Umbilical cord (tissue), 2 donors: ENCODE results near the gene ZNHIT1. TPM values are rescaled to one million over a fixed set of nuclear protein-coding genes. Genes with fewer than 3 reads are reported as not detected.
A peak's percentile ranks its signal among the peaks of the same experiment; 100 is the strongest.
"Not testable (repeated sequence)": the region's sequence is repeated elsewhere in the genome, so short reads cannot be mapped to it uniquely, and the experiment has no call there.

Experiments
- DNase-seq: peaks from one replicate; pipeline ENCODE4 v3.0.0-alpha.2; 2015; ENCODE audit warnings: low spot score
- total RNA-seq: library from RNA; depleted of rRNA; stranded (reverse); fragments of >200 nt; gene quantifications from one replicate; pipeline ENCODE4 v1.2.3, GENCODE V29; 2014; ENCODE audit warnings: low replicate concordance; ENCODE audit not compliant: insufficient read depth

ZNHIT1 gene
- total RNA-seq, 1 donor from 2014 or later, result 56.3 TPM

DNA sequence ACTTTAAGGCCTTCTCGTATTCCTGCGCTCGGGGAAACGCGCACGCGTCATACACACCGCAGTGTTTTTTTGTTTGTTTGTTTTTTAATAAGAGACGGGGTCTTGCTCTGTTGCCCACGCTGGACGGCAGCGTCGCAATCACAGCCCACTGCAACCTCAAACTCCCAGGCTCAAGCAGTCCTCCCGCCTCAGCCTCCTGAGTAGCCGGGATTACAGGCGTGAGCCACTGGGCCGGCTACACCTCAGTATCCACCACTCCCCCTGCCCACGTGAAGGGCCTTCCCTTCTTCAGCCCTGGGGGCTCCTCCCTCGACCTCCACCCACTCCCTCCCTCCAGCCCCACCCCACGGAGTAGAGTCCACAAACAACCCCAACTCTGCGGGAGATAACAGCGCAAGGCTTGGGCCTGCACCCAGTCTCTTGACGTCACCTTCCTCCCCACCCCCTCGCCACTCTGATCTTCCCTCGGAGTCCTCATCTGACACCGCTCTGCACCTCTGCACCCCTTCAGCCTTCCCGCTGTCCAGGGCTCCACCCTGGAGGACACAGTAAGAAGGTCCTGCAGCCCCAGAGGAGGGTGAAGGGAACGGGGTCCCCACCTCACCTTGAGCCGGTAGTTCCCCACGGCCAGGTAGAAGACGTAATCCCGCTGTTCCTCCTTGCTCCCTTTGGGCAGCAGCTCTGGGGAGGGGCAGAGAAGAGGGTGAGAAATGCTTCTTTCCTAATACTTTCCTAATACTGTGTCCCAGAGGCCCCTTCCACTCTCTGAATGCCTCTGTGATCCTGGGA lies 22.5 kb downstream of the ZNHIT1 start:
- DNase-seq, result no peak

DNA sequence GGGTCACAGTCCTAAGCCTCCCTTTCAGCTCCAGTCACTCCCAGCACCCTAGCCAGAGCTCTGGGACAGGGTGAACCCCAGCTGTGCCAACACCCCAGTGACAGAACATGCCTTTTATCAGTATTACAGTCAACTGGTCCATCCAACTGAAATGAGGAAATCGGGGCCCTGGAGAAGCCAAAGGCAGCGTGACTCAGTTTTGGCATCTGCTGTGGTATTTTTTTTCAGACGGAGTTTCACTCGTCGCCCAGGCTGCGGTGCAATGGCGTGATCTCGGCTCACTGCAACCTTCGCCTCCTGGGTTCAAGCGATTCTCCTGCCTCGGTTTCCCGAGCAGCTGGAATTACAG lies 23.0 kb downstream of the ZNHIT1 start:
- DNase-seq, result no peak

DNA sequence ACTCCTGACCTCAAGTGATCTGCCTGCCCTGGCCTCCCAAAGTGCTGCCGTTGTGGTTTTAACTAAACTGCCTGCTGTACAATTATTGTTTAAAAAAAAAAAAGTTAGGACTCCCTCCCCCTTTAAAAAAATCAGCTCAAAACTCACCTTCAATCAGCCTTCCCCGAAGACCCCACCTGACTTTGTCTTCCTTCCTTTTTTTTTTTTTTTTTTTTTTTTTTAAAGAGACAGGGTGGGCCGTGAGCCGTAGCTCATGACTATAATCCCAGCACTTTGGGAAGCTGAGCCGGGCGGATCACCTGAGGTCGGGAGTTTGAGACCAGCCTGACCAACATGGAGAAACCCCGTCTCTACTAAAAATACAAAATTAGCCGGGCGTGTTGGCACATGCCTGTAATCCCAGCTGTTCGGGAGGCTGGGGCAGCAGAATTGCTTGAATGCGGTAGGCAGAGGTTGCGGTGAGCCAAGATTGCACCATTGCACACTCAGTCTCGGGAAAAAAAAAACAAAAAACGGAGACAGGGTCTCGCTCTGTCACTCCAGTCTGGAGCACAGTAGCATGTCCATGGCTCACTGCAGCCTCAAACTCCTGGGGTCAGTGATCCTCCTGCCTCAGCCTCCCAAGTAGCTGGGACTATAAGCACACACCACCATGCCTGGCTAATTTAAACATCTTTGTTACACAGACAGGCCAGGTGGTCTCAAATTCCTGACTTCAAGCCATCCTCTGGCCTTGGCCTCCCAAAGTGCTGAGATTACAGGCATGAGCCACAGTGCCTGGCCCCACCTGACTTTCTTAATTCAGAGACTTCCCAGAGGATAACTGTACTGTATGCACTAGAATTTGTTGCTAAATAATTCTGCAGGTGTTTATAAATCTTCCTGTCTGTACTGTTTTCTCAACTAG lies 23.7 kb downstream of the ZNHIT1 start:
- DNase-seq, result no peak

DNA sequence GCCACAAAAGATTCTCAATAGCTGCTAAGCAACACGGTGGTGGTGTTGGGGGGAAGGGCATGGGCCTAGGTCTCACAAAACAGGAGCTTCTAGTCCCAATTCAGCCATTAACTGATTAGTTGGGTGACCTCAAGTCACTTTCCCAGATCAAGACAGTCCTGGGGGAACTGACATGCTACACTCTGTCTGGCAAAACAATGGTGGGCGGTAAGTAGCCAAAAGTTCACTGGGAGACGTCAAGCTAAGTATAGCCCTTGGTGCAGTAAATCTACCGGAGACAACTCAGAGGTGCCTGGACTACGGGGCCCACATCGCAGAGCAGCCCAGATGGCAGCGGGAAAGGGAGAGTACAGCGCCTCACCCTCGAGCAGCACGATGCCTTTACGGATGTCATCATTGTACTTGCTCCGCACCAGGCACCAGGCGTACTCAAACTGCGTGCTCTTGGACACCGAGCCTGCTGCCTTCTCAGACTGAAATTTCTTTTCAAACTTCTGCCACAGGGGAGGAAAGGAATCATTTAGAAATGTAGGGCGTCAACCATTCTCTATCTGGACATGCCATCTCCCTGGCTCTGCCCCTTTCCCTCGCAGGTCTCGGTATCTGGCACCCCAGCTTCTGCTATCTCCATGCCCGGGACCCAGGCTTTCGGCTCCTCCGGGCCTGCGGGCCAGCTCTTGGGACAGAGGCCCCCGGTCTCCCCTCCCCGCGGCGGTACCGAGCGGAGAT lies 25.8 kb downstream of the ZNHIT1 start:
- no peak for DNase-seq

DNA sequence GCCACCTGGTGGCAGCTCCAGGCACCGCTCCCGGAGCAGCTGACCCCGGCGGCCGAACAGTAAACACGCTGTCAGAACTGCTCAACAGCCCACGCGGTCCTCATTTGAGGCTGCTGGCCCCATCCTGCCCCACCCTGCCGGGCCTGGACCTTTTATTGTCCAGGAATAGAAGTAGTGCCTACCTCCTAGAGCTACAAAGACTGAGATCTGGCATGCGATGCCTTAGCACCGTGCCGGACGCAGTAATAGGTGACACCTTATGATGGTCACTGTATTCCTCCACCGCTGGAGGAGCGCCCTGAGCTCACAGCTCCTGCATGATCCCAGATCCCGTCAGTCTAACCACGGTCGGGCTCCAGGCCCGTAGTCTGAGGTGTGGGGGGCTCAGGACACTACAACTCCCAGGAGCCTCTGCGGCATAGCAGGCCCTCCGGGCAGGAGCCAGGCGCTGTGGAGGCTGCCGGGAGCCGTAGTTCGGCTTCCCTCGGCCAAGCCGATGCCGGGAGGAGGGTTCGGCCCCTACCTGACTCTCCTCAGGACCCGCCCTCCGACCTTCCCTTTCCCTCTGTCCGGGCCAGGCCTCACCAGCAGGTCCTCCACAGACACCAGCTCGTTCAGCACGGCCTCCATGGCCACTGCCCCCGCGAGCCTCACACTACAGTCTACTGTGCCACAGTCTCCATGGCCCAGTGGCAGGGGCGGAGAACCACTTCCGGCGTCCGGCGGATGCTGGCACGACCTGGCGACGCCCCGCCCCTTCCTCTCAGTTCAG lies 26.6 kb downstream of the ZNHIT1 start, which contains the start of gene FIS1:
Gene FIS1, minus strand, starts transcription at position 707 of the 772 bp plus-strand sequence. Its CDS starts 77 bp downstream, at position 630.
- peak; percentile 96 for DNase-seq

DNA sequence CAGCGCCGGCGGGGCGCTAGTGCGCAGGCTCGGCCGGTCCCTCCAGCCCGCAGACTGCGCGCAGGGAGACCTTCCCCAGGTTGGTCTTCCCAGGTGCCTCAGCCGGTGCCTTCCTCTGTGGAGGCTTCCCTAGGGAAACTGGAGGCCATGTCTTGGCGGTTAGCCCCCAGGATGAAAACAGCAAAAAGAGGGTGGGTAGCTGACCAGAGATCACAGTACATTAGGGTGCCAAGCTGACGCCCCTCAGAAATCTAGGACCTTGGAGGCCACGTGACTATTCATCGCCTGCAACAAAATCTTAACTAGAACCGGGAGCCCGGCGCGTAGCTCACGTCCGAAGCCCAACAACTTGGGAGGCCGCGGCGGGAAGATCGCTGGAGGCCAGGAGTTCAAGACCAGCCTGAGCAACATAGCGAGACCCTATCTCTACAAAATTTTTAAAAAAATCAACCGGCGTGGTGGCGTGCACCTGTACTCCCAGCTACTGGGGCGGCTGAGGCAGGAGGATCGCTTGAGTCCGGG lies 27.2 kb downstream of the ZNHIT1 start:
- DNase-seq, result no peak

DNA sequence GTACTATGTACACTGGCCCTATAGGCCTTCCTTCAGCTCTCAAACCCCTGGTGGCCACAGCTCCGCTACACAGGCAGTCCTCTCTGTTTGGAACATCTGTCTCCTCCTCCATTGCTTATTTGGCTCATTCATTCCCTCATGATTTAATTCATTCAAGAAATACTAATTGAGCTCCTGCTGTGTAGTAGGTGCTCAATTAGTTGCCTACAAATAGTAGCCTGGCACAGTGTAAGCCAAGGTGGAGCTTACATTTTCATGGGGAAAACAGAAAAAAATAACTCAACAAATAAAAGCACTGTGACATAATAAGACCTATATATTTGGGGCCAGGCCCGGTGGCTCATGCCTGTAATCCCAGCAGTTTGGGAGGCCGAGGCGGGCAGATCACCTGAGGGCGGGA lies 30.3 kb downstream of the ZNHIT1 start:
- no peak for DNase-seq

DNA sequence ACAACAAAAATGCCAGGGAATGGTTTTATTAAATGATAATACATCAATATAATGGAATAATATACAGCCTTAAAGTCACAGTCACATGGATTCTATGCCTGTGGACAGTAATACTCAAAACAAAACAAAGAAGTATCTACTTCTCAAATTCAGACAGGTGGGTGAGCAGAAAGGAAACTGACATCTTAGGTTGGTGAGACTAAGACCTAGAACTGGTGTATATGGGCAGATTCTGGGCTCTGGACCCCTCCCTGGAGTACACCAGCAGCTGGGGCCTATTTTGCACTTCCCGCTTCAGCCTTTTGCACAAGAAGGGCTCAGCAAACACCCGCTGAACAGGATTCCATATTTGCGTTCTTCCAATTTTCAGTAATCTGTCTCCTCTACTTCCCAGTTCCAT lies 32.4 kb downstream of the ZNHIT1 start:
- DNase-seq, result no peak

DNA sequence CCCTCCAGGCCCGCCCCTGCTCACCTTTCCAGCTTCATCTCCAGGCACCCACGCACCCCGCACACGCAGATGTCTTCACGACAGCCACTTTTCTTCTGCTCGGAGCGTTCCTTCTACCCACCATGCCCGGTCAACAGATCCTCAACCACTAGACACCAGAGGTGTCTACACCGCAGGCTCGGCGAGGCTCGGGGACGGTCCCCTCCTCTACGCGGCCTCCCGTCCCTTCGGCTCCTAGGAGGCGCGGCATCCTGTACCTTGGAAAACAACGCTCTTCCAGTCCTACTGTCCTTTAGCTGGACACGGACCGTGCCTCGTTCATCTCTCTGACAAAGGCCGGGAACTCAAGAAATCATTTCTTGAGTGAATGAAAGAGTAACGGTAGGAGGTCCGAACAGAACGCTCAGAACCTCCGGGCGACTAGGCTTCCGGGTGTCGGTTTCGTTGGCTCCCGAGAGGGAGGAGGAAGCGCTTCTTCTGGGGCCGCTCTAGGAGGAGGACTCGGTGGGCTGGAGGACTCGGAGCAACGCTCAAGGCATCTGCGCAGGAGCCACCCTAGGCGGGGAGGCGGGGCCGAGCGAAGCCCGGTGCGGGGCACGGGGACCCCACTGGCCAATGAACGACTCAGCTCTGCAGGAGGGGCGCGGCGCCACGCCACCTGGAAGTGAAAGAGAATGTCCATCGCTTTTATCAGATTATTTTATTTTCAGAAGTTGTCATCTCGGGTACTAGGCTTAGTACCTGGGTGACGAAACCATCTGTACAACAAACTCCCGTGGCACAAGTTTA lies 34.1 kb downstream of the ZNHIT1 start:
- DNase-seq, result peak; percentile 99

DNA sequence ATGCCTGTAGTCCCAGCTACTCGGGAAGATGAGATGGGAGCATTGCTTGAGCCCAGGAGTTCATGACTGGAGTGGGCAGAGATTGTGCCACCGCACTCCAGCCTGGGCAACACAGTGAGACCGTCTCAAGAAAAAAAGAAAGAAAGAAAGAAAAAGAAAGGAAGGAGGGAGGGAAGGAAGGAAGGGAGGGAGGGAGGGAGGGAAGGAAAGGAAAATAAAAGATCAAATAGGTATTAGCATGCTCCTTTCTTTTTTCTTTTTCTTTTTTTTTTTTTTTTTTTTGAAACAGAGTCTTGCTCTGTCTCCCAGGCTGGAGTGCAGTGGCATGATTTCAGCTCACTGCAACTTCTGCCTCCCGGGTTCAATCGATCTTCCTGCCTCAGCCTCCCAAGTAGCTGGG lies 35.2 kb downstream of the ZNHIT1 start:
- not testable (repeated sequence) for DNase-seq

DNA sequence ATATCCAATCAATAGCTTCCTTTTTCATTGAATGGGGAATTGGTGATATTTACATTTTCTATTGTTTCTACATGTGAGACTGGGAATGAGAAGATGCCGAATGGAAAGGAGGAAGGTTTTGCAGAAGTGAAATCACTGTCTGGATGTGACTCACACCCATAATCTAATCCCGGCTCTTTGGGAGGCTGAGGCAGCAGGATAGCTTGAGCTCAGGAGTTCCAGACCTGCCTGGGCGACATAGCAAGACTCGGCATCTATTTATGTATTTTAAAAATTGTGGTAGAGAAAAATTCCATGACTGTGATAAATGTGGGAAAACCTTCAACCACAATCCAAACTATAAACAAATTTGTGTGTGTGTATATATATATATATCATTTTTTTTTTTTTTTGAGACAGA lies 37.8 kb downstream of the ZNHIT1 start:
- no peak for DNase-seq

DNA sequence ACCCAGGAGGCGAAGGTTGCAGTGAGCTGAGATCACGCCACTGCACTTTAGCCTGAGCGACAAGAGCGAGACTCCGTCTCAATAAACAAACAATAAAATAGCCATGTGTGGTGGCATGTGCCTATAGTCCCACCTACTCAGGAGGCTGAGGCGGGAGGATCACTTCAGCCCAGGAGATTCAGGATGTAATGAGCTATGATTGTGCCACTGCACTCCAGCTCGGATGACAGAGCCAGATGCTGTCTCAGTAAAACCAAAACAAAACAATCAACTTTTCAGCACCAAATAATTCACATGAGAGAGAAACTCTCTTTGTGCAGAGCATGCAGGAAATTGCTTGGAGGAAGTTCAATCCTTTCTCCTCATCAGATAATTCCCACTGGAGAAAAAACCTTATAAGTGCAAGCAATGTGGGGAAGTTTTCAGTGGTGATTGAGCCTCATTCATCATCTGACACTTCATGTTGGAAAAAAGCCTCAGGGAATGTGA lies 40.3 kb downstream of the ZNHIT1 start:
- no peak for DNase-seq

DNA sequence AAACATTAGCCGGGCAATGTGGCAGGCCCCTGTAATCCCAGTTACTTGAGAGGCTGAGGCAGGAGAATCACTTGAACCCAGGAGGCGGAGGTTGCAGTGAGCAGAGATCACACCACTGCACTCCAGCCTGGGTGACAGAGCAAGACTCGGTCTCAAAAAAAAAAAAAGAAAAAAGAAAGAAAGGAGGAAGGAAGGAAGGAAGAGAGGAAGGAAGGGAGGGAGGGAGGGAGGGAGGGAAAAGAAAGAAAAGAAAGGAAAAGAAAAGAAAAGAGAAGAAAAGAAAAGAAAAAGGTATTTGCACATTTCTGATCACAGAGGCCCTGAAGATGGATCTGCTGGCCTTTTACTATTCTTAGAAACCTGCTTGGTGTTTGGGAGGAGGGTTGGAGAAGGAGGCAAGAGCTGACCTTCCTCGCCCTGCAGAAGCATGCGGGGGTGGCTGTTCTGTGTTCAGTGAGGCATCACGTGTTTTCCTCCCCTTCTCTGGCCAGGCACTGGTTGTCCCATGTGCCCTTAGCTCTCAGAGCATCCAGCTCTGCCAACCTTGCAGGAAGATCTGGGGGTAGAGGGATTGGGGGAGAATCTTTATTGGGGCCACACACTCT lies 46.2 kb downstream of the ZNHIT1 start:
- not testable (repeated sequence) for DNase-seq

DNA sequence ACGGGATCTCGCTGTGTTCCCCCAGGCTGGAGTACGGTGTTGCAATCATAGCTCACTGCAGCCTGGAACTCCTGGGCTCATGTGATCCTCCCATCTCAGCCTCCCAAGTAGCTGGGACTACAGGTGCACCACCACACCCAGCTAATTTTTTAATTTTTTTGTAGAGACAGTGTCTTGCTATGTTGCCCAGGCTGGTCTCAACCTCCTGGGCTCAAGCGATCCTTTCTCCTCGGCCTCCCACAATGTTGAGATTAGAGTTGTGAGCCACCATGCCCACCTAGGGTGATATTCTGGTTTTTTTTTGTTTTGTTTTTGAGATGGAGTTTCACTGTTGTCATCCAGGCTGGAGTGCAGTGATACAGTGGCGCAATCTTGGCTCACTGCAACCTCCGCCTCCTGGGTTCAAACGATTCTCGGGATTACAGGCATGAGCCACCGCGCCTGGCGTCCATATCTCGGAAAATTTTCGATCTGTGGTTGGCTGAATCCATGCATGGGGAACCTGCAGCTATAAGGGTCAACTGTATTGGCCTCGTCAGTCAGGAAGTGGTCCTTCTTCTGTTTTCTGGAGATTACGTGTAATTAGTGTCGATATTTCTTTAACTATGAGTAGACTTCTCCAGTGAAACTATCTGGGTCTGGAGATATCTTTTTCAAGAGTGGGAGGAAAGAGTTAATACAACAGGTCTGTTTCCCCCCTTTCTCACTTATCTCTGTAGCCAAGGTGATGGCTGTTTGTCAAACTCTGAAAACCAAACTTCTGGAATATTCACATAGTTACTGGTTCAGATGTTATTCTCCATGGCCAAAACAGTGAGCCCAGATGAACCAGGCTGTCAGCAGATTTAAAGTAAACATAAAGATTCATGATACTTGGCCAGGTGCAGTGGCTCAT lies 47.9 kb downstream of the ZNHIT1 start:
- DNase-seq, result no peak

DNA sequence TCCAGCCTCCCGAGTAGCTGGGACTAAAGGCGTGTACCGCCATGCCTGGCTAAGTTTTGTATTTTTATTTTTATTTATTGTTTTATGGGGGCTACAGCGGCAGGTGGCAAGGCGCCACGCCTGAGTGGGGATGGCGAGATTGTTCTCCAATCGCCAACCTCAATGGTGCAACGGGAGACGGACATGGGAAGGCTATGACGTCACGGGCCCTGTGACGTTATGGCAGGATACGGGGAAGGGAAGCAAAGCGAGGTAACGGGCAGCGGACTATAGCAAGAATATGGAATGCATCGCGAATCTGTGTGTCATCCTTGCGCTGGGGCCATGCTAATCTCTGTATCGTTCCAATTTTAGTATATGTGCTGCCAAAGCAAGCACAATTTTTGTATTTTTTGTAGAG lies 51.7 kb downstream of the ZNHIT1 start:
- no peak for DNase-seq

DNA sequence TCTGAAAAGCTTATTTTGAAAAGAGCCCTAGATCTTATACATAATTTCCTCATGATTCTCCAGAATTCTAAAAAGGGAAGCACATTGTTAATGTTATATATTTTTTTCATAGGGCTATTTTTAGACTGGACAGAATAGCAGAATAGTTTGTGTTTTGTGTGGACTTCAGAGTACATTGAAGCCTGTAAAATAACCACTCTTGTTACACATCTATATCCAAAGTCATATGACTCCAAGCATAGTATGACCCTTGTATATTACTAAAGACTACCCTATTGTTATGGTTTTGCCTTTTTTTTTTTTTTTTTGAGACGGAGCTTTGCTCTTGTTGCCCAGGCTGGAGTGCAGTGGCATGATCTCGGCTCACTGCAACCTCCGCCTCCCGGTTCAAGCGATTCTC lies 53.1 kb downstream of the ZNHIT1 start:
- DNase-seq, result no peak

DNA sequence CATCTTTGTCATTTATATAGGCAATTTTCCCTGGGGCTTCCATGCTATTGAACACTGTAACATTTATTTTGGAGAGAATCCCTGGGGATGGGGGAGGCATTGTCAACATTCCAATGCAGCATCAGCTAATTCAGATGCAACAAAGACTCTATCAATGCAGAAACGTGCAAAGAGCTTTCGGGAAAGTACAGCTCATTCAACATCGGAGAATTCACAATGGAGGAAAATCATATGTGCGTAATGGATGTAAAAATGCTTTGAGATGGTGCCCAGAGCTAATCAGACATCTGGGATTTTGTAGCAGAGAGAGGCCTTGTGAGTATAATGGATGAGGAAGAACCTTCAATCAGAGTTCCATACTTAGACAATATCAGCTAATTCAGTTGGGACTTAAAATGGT lies 55.2 kb downstream of the ZNHIT1 start:
- DNase-seq, result no peak
